HS-5 (cell line): ENCODE data around the gene TMC1.

ENCODE experiments used
- DNase-seq: peaks from one replicate; pipeline ENCODE4 v3.0.0-alpha.2; 2012; ENCODE audit warnings: low read depth

TMC1 gene

DNA sequence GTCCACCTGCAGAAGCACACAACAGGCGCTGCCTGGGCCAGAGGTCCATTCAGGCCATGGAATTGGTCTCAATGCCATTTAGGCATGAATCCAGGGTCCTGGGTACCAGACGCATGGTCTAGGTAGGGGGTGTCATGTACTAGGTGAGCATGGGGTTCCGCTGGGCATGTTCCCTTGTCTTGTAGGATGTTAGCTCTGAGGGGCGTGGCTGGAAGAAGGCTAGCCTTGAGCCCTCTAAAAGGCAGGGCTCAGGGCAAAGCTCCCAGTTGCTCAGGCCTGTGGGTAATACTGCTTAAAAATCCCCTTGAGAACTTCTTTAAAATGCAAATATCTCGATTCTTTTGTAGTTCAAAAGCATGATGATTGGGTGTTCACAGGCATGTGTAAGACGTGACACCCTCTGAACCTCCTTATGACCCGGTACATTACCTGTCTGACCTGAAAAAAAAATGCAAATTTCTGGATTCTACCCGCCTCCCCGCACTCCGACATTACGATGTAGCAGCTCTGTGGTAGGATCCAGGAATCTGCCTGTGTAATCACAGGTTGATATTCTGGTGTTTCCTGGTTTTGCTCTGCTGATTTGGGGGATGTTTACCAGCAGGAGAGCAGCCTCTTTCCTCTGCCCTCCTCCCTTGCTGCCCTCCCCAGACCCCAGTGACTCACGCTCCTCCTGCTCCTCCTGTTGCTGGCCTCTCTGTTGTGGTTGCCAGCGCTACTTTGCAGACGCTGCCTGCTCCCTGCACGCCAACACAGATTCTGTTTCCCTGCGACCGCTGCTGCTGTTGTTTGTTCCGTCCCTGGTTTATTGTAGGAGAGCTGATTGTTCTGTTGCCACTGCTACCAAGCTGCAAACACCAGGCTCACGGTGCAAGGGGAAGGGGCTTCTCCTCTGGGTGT lies 5.7 kb downstream of the TMC1 start:
- DNase-seq, result peak; percentile 56

DNA sequence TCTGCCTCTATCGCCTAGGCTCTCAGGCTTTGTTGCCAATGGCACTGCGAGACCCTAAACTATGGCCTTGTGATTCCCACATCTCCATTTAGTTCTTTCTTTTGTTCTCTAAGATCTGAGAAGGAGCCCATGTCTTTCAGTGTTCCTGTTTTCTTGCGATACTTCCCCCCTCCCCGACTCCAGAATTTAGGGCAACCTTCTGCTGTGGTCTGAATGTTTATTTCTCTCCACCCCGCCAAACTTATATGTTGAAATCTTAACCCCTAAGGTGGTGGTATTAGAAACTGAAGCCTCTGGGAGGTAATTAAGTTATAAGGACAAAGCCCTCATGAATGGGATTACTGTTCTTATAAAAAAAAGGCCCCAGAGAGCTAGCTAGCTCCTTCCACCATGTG lies 6.4 kb downstream of the TMC1 start:
- no peak for DNase-seq

DNA sequence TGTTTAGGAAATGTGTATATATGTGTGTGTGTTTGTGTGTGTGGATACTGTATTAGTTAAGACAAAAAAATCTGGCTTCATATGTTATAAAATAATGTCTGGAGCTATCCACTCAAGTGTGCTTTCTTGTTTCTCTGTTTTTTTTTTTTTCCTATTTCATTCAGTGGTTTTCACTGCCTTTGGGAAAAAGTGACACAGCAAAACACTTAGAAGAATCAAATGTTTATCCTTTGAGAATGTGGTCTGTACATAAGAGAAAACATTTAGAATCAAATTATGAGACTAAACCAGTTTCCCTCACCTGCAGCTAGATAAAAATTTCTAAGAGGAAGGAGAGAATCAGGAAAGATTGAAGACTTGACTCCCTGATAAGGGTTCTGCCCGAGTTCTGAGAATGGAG lies 8.1 kb downstream of the TMC1 start:
- no peak for DNase-seq

DNA sequence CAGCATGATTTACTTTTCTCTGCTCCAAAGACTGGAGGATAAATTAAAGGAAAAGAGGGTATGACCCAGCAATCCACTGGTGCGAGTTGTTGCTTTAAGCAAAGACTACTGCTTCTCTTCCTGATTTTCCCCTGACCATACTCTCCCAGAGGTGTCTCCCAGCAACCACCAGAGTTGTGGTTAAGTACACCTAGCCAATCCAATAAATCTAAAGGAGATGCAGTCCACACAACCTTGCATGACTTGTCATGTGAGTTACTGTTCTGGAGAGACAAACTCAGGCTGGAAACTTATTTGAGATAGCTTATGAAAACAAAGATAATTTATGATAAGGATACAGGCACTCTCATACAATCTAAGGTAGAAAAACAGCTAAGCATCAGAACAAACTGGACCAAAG lies 11.9 kb downstream of the TMC1 start:
- no peak for DNase-seq

DNA sequence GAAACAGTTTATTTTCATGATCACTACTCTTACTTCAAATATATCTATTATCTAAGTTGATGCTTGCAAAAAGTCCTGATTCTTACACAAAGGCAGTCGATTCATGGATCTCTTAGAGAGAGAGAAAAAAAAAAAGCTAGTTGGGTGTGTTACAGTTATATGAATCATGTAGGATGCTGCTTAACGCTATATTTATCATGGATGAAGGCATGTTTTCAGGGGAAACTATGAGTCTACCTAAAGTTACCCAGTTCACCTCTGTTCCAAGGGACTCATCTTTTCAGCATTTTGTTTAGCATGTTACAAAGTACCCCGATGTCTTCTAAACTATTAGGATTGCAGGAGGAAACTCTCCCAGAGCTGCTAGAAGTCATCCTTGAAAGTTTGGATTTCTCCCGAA lies 13.5 kb downstream of the TMC1 start:
- no peak for DNase-seq

DNA sequence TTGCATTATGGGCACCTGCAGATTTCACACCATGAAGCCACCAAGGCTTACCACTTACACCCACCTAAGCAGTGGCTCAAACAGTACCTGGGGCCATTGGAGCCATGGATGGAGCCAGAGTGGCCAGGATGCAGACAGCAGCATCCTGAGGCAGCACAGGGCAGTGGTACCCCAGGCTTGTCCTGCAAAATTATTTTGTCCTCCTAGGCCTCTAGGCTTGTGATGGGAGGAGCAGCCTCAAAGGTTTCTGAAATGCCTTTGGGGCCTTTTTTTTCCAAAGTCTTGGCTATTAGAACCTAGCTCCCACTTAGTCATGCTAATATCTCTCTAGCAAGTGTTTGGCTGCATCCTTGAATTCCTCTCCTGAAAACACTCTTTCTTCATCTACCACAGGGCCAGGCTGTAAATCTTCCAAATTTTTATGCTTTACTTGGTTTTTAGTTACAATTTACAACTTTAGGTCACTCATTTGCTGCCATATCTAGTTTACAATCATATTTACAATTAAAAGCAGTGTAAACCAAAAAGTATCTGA lies 15.7 kb downstream of the TMC1 start:
- no peak for DNase-seq

DNA sequence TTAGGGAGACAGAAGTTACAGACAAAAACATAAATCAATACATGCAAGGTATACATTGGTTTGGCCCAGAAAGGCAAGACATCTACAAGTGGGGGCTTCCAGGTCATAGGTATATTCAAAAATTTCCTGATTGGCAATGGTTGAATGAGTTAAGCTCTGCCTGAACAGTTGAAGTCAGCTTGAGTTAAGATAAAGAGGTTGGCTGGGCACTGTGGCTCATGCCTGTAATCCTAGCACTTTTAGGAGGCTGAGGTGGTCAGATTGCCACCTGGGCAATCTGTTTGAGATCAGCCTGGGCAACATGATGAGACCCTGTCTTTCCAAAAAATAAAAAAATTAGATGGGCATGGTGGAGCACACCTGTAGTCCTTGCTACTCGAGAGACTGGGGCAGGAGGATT lies 16.3 kb downstream of the TMC1 start:
- DNase-seq, result no peak

DNA sequence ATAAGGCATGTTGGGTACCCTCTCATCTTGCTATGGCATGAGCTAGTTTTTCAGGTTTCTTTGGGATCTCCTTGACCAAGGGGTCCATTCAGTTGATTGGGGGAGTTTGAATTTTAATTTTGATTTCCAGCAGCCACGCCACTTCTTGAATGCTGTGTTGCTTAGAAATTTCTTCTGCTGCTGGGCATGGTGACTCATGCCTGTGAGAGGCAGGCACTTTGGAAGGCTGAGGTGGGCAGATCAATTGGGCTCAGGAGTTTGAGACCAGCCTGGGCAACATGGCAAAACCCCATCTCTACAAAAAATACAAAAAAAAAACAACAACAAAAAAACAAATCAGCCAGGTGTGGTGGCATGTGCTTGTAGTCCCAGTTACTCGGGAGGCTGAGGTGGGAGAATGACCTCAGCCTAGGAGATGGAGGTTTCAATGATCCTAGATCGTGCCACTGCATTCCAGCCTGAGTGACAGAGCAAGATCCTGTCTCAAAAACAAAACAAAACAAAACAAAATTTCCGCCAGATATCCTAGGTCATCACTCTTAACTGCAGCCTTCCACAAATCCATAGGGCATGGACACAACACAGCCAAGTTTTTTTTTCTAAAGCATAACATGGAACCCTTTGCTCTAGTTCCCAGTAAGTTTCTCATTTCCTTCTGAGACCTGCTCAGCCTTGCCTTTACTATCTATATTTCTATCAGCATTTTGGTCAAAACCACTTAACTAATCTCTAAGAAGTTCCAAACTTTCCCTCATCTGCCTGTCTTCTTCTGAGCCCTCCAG lies 17.7 kb downstream of the TMC1 start:
- DNase-seq, result no peak

DNA sequence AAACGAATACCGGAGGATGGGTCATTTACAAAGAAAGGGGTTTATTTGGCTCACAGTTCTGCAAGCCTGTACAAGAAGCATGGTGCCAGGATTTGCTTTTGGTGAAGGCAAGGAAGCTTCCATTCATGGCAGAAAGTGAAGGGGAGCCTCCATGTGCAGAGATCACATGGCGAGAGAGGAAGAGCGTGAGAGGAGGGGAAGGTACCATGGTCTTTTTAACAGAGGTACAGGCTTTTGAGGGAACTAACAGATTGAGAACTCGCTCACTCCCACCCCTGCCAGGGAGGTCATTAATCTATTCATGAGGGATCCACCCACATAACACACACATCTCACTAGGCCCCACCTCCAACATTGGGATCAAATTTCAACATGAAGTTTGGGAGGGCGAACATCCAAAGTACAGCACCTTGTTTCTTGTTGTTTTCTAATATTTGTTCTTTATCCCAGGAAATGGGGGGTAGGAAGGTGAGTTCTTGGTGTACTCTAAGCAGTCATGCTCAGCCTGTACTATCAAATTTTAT lies 18.5 kb downstream of the TMC1 start:
- DNase-seq, result no peak

DNA sequence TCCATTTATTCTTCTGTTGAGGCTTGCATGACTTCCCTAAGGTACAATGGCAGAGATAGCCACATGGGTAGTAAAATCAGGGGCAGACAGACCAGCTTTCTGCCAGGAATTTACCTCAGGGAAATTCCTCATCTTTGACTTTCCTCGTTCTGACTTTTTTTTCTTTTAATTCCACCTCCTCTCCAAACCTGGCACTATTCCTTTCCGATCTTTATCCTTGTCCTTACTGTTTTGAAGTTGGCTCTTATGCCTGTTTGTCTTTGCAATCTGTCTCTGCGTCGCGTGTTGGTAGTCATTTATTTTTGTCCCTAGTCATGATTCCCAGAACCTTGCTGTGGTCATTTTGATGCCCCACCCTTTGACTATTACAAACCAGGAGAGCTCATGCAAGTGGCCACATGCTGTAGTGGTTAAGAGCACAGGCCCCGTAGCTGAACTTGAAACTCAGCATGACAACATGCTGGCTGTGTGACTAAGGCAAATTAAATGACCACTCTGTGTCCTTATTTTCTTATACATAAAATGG lies 19.0 kb downstream of the TMC1 start:
- DNase-seq, result no peak

DNA sequence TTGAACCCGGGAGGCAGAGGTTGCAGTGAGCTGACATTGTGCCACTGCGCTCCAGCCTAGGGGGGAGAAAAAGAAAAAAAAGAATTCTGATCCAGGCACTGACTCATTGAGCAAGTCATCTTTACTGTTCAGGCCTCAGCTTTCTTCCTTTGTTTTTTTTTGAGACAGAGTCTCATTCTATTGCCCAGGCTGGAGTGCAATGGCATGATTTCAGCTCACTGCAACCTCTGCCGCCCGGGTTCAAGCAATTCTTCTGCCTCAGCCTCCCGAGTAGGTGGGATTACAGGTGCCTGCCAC lies 21.1 kb downstream of the TMC1 start:
- peak; percentile 16 for DNase-seq

DNA sequence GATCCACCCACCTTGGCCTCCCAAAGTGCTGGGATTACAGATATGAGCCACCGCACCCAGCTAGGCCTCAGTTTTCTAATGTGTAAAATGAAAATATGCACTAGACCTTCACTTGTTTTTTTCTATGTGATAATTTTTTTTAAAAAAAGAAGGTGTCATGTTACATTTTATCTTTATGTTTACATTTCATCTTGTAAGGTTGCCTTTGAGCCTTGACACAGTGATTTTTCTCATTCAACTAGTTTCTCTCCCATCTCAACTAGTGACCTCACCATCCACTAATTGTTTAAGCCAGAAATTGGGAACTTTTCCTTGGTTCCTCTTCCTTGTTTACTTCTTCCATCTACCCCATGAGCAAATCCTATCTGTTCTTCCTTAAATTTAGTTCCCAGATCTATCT lies 21.5 kb downstream of the TMC1 start:
- DNase-seq, result no peak

DNA sequence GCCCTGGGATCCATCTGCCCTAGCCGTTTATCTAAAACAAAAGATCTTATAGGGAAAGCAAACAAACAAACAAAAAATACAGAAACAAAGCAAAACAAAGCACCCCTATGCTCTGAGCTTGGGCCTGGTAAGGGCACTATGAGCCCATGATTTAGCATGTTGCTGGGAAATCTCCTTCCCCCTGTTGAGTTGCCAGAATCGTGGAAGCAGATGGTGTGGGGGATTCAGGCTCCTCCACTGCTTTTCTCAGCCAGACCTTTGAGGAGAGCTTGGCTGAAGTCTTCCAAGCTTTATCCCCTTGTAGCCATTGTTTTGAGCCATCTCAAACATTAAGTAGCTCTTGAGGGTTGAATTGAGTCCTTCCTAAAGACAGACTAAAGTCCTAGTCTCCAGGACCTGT lies 29.9 kb downstream of the TMC1 start:
- no peak for DNase-seq

DNA sequence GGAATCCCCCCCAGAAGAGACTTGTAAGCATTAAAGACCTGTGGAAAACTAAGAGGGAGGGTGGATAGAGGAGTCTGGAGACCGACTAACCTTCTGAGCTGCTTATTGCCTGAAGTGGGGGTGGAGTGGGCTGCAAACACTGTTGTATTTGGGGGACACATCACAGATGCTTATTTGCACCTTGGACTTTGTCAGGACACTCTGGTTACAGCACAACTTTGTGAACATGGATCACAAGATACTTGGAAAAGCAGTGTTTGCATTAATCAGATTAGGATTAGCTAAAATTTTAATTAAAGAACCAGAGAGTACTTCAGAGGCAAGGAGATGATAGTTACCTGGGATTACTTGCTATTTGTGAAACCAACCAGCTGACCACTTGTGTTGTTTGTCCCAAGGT lies 30.9 kb downstream of the TMC1 start:
- no peak for DNase-seq

DNA sequence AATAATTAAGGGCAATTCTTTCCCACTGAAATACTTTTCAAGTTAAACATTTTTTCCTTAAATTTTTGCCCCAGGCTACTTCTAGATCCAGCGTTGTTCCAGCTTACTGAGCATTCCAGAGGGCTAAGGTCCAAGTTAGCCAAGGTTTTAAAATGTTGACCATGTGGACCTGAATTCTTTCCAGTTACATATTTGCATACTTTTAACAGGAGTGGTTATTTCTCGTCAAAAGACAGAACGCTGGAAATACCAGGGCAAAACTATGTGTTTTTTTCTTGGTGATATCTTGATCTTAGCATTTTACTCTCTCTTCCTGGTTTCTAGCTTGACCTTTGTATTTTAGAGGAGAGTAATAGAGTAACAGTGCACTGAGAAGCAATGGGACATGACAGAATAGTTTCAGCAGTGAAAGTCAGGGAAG lies 32.8 kb downstream of the TMC1 start:
- DNase-seq, result peak; percentile 68

DNA sequence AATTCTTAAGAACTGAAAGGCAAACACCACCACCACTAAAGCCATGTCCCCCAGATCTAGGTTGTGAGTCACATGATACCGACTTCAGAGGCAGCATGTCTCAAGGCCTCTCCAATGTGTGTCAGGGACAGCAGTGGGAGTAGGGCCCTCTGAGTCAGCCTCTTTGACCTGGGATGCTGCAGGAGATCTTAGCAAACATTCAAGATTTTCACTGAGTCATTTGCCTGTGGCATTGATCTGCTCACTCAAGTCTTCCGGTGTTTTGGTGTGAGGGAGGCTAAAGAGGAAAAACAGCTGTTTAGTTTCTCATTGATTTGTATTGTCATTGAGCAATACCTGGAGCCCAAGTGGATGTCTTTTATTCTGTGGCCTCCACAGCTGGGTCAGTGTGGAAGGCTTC lies 36.1 kb downstream of the TMC1 start:
- DNase-seq, result peak; percentile 96

DNA sequence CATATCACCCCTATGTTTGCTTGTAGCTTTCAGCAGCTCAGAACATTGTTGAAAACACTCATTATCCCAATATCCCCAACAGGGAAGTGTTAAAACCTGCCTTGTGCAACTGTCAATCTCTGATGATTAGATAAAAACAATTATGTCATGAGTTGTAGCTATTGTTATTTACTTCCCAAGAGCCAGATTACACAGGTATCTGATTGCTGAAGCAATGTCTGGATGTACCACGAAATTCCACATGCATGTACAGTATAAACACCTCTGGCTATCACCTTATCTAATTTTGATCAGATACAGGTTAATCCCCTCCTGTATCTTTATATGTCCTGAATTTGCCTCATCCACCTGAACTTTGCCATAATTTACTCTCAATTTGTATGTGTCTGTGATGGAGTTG lies 38.7 kb downstream of the TMC1 start:
- DNase-seq, result no peak

DNA sequence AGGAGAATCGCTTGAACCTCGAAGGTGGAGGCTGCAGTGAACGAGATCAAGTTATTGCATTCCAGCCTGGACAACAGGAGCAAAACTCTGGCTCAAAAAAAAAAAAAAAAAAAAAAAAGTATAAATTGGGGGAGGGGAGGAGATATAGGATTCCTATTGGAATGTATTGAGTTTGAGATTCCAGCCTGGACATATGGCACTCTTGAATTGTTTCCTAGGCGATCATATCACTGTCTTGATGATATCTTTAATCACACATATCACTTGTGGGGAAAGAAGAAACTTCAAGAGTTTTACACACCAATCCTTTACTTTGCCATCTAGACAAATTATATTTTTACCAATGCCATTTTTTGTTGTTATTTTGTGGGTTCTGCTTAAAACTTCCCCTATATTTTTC lies 42.4 kb downstream of the TMC1 start:
- DNase-seq, result no peak

DNA sequence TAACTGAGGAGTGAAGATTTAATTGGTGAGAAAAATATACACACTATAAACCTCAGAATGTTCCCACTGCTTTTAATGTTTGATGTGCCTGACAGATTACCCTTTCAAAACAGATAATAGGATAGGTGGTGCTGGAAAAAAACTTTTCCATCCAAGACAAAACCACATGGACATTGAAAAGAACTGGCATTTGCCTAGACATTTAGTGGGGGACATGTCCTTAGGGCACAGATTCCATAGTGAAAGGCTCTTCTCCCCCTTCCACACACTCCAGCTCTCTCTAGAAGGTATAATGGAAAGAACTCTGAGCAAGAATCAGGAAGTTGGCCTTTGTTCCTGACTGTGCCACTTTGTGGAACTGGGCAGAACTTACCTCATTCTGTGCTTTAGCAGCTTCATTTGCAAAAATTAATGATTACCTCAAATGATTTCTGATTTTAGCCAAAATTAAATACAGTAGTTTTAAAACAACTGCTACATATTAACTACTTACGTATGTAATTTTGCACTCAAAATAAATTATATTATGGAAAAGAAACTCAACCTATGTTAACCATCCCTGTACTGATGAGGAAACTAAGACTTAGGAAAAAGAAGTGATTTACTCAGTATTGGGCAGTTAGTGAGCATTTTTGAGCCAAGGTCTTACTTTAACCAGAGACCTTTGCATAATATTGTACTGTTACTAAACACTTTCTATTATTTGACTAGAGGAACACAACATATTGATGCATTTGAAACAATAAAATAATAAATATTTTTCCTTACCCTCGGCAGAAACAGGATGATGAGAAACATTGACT lies 43.3 kb downstream of the TMC1 start:
- DNase-seq, result no peak

DNA sequence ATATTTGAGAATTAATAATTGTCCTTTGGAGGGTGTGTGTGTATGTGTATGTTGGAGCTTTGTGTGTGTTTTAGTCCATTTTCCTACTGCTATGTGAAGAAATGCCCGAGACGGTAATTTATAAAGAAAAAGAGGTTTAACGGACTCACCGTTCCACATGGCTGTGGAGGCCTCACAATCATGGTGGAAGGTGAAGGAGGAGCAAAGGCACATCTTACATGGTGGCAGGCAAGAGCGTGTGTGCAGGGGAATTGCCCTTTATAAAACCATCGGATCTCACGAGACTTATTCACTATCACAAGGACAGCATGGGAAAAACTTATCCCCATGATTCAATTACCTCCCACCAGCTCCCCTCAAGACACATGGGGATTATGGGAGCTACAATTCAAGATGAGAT lies 44.1 kb downstream of the TMC1 start:
- no peak for DNase-seq

DNA sequence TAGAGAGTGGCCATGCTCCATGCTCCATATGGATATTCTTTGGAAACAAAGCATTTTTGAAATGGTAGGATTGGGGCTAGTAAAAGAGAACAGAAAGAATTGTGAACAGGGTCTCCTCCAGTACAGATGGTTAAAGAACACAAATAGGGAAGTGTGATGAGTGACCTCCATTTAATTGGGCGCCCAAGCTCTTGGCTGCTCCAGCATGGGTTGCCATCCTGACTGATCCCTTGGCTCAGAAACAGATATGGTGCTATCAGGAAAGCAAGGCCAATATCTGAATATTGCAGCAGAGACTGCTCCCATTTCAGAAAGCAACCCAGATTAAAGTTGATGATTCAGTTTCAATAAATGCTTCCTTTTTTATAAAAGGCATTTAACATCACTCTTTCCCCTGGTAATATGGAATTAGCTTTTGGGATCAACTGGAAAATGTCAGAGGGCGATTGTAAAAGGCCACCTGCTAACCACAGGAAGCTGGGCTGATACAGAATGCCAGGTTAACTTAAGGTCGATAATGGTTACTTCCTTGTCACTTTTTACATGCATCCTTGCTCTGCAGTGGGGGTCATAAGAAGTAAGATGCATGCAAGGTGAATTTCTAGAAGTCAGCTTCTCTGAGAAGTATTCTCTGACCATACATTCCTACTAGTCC lies 52.9 kb downstream of the TMC1 start:
- no peak for DNase-seq

DNA sequence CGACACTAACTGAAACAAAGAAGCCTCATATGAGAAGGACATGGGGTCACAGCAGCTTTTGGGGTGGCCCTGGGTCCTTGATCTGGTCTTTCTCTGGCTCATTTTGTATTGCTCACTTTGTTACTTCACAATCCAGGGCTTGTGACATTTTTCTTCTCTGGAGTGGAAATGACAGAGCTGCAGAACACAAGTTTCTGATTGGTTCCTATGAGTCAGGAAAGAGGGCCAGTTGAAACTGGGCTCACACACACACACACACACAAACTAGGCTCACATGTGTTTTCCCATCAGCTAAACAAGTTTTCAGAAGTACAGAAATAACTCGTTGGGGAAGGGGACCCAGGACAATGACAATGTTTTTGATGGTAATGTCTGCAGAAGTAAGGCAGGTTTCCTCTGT lies 54.3 kb downstream of the TMC1 start:
- DNase-seq, result no peak
